H9 (cell line): ENCODE results near the gene SLC34A1. TPM values are rescaled to one million over a fixed set of nuclear protein-coding genes. Genes with fewer than 3 reads are reported as not detected.

Source experiments
- DNase-seq: peaks from one replicate; pipeline ENCODE4 v3.0.0-alpha.2; 2017
- H2AFZ ChIP-seq: one replicate; pipeline ENCODE4 v1.6.1; 2013; ENCODE audit warnings: mild to moderate bottlenecking, low read length, control low read depth, moderate library complexity
- H2AK5ac ChIP-seq: 2 replicates; pipeline ENCODE4 v1.6.1; 2013; ENCODE audit warnings: low read length, control low read depth, mixed read lengths; ENCODE audit not compliant: insufficient read length
- H2BK120ac ChIP-seq: one replicate; pipeline ENCODE4 v1.6.1; 2013; ENCODE audit warnings: low read depth, mild to moderate bottlenecking, low read length, control low read depth, inconsistent platforms; ENCODE audit not compliant: poor library complexity, severe bottlenecking
- H2BK12ac ChIP-seq: 2 replicates; pipeline ENCODE4 v1.6.1; 2013; ENCODE audit warnings: low read length, control low read depth, mixed read lengths, low read depth; ENCODE audit not compliant: insufficient read length
- H2BK15ac ChIP-seq: 2 replicates; pipeline ENCODE4 v1.6.1; 2013; ENCODE audit warnings: low read depth, low read length, control low read depth
- H2BK20ac ChIP-seq: one replicate; pipeline ENCODE4 v1.6.1; 2013; ENCODE audit warnings: low read depth, mild to moderate bottlenecking, low read length, control low read depth, inconsistent platforms; ENCODE audit not compliant: poor library complexity, severe bottlenecking
- H2BK5ac ChIP-seq: 2 replicates; pipeline ENCODE4 v1.6.1; 2013; ENCODE audit warnings: low read length, control low read depth, mixed read lengths; ENCODE audit not compliant: insufficient read length
- H3K14ac ChIP-seq: 2 replicates; pipeline ENCODE4 v1.6.1; 2013; ENCODE audit warnings: low read length, control low read depth; ENCODE audit not compliant: insufficient read depth
- H3K18ac ChIP-seq: 2 replicates; pipeline ENCODE4 v1.6.1; 2013; ENCODE audit warnings: low read depth, mild to moderate bottlenecking, mixed read lengths, low read length, control low read depth; ENCODE audit not compliant: insufficient read length
- H3K23ac ChIP-seq: 2 replicates; pipeline ENCODE4 v1.6.1; 2013; ENCODE audit warnings: low read length, control low read depth, mixed read lengths, low read depth; ENCODE audit not compliant: insufficient read length
- H3K23me2 ChIP-seq: 2 replicates; pipeline ENCODE4 v1.6.1; 2013; ENCODE audit warnings: low read depth, mild to moderate bottlenecking, mixed read lengths, low read length, control low read depth; ENCODE audit not compliant: insufficient read length, poor library complexity, severe bottlenecking
- H3K27ac ChIP-seq: 2 replicates; pipeline ENCODE4 v1.5.1; 2013; ENCODE audit warnings: low read length, control low read depth, mixed read lengths, low read depth; ENCODE audit not compliant: insufficient read length
- H3K27me3 ChIP-seq: 2 replicates; pipeline ENCODE4 v1.6.1; 2013; ENCODE audit warnings: low read length, control low read depth, inconsistent platforms; ENCODE audit not compliant: insufficient read depth
- H3K4ac ChIP-seq: 2 replicates; pipeline ENCODE4 v1.6.1; 2013; ENCODE audit warnings: low read depth, mild to moderate bottlenecking, control low read depth, inconsistent platforms, low read length, moderate library complexity
- H3K4me1 ChIP-seq: 2 replicates; pipeline ENCODE4 v1.6.1; 2013; ENCODE audit warnings: low read length, control low read depth, inconsistent platforms; ENCODE audit not compliant: insufficient read depth
- H3K4me2 ChIP-seq: 2 replicates; pipeline ENCODE4 v1.6.1; 2013; ENCODE audit warnings: low read length, control low read depth, mixed read lengths; ENCODE audit not compliant: insufficient read length, insufficient read depth
- H3K56ac ChIP-seq: 2 replicates; pipeline ENCODE4 v1.6.1; 2013; ENCODE audit warnings: low read depth, mild to moderate bottlenecking, mixed read lengths, low read length, control low read depth; ENCODE audit not compliant: insufficient read length
- H3K79me1 ChIP-seq: 2 replicates; pipeline ENCODE4 v1.6.1; 2013; ENCODE audit warnings: low read depth, mild to moderate bottlenecking, moderate library complexity, low read length, control low read depth, inconsistent platforms; ENCODE audit not compliant: insufficient read depth, poor library complexity, severe bottlenecking
- H3K79me2 ChIP-seq: 2 replicates; pipeline ENCODE4 v1.6.1; 2013; ENCODE audit warnings: low read length, control low read depth, inconsistent platforms; ENCODE audit not compliant: insufficient read depth
- H3K9ac ChIP-seq: 2 replicates; pipeline ENCODE4 v1.6.1; 2013; ENCODE audit warnings: low read length, control low read depth, mixed read lengths; ENCODE audit not compliant: insufficient read length; ENCODE audit errors: extremely low read depth
- H3K9me3 ChIP-seq: one replicate; pipeline ENCODE4 v1.6.1; 2013; ENCODE audit warnings: low read depth, low read length, inconsistent platforms; ENCODE audit not compliant: control insufficient read depth
- H3T11ph ChIP-seq: one replicate; pipeline ENCODE4 v1.6.1; 2013; ENCODE audit warnings: mild to moderate bottlenecking, low read length, control low read depth, inconsistent platforms
- H4K20me1 ChIP-seq: one replicate; pipeline ENCODE4 v1.6.1; 2013; ENCODE audit not compliant: control insufficient read depth, insufficient read length, insufficient read depth
- H4K5ac ChIP-seq: 2 replicates; pipeline ENCODE4 v1.6.1; 2013; ENCODE audit warnings: low read depth, mild to moderate bottlenecking, mixed read lengths, low read length, control low read depth; ENCODE audit not compliant: insufficient read length
- H4K8ac ChIP-seq: replicated peaks from 2 replicates; pipeline ENCODE4 v1.6.1; 2013; ENCODE audit warnings: low read length, control low read depth, mixed read lengths, low read depth; ENCODE audit not compliant: insufficient read length
- H4K91ac ChIP-seq: 2 replicates; pipeline ENCODE4 v1.6.1; 2013; ENCODE audit warnings: low read depth, mild to moderate bottlenecking, moderate library complexity, mixed read lengths, low read length, control low read depth; ENCODE audit not compliant: insufficient read length
- H3K27ac Mint-ChIP-seq, 3 experiments: 2 replicates in 2 of 3; 3 replicates in 1 of 3; pipeline ENCODE4 v1.8.0; 2020 to 2021; ENCODE audit warnings: mixed read lengths in 3 of 3, mild to moderate bottlenecking in 1 of 3, moderate library complexity in 1 of 3
- H3K27me3 Mint-ChIP-seq: 2 replicates; pipeline ENCODE4 v1.8.0; 2021; ENCODE audit warnings: low read depth, mild to moderate bottlenecking, moderate library complexity, mixed read lengths
- H3K36me3 Mint-ChIP-seq, 3 experiments: 2 replicates in 2 of 3; 3 replicates in 1 of 3; pipeline ENCODE4 v1.8.0; 2020 to 2021; ENCODE audit warnings: low read depth in 3 of 3, mixed read lengths in 3 of 3; ENCODE audit not compliant: insufficient read depth in 1 of 3
- H3K4me1 Mint-ChIP-seq, 2 experiments: 2 replicates each; pipeline ENCODE4 v1.8.0; 2020; ENCODE audit warnings: mixed read lengths in 2 of 2
- H3K4me3 Mint-ChIP-seq, 2 experiments: 2 replicates in 1 of 2; 3 replicates in 1 of 2; pipeline ENCODE4 v1.8.0; 2020 to 2021; ENCODE audit warnings: mild to moderate bottlenecking in 2 of 2, mixed read lengths in 2 of 2, moderate library complexity in 1 of 2
- H3K9me3 Mint-ChIP-seq, 2 experiments: 2 replicates in 1 of 2; 3 replicates in 1 of 2; pipeline ENCODE4 v1.8.0; 2020; ENCODE audit warnings: mild to moderate bottlenecking in 2 of 2, mixed read lengths in 2 of 2, moderate library complexity in 1 of 2
- WGBS: extraction: QIAGEN DNeasy Blood & Tissue Kit; methylation state at CpG from one replicate; pipeline ENCODE4 v1.1.7; 2013; ENCODE audit warnings: missing lambda C conversion rate, low lambda C conversion rate, mixed read lengths; ENCODE audit not compliant: insufficient read length; ENCODE audit errors: extremely low coverage; 5-methylcytosine and 5-hydroxymethylcytosine counted together
- total RNA-seq: library from RNA; stranded (reverse); gene quantifications from 2 replicates; pipeline ENCODE4 v1.2.1, GENCODE V29; 2021
- TF ChIP-seq, protein P1 (sequence below): fragments of 200-600 bp; sonication (generic); conservative IDR thresholded peaks from 3 replicates; pipeline ENCODE4 v1.8.0; 2021; ENCODE audit warnings: antibody characterized with exemption, mild to moderate bottlenecking

The SLC34A1 gene
- total RNA-seq, 1 experiment from 2014 or later, result not detected

DNA sequence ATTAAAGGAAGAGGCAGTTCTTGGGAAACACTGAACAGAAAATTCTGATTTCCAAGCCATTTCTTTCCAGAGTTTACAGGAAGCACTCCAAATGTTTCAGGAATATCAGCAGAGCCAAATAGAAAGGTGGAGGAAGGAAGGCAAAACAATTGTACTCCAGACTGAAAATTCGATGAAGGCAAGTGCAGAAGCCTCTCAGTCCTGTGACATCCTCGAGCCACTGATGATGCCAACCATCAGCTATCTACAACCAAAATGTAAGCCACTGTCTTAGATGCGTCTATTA lies 34.9 kb upstream of the SLC34A1 start:
- Histone ChIP-seq H2BK20ac (no peak overlapping the region), H2BK5ac (no peak overlapping the region)
- peaks cover 10% of the 10 kb centered on the region for H3K27me3 Mint-ChIP-seq

More for the DNA sequence above, 34.9 kb upstream of the SLC34A1 start:
- WGBS, result no CpG with 5 or more reads among the region's 3 CpGs
- H3K14ac ChIP-seq, result no peak overlapping the region
- H2BK15ac ChIP-seq, result no peak overlapping the region
- no peak overlapping the region for H2BK12ac ChIP-seq
- H4K5ac ChIP-seq, result no peak overlapping the region
- DNase-seq, result no peak
- Mint-ChIP-seq H3K4me3 (peak overlapping the region; percentile 57 to 67; a peak in 3 of 5 replicates), H3K9me3 (no peaks in the 10 kb centered on the region), H3K27ac (no peak overlapping the region), H3K4me1 (peaks cover 20 to 25% of the 10 kb centered on the region in 2 experiments), H3K36me3 (peaks cover 2 to 25% (median 25%) of the 10 kb centered on the region in 3 experiments; a peak in 6 of 7 replicates)
- H2BK120ac ChIP-seq, result no peak overlapping the region
- no peak overlapping the region for H3K27ac ChIP-seq
- H4K8ac ChIP-seq, result no peak overlapping the region
- H3K4me2 ChIP-seq, result no peak overlapping the region
- H4K20me1 ChIP-seq, result no peaks in the 10 kb centered on the region
- no peak overlapping the region for H3K18ac ChIP-seq
- peaks cover 7% of the 10 kb centered on the region for H3K23me2 ChIP-seq
- H3K79me2 ChIP-seq, result peaks cover 17% of the 10 kb centered on the region
- H3K9ac ChIP-seq, result no peak overlapping the region
- H3K4ac ChIP-seq, result no peak overlapping the region
- H3K27me3 ChIP-seq, result no peaks in the 10 kb centered on the region
- no peaks in the 10 kb centered on the region for H3K9me3 ChIP-seq
- TF ChIP-seq, protein P1, sequence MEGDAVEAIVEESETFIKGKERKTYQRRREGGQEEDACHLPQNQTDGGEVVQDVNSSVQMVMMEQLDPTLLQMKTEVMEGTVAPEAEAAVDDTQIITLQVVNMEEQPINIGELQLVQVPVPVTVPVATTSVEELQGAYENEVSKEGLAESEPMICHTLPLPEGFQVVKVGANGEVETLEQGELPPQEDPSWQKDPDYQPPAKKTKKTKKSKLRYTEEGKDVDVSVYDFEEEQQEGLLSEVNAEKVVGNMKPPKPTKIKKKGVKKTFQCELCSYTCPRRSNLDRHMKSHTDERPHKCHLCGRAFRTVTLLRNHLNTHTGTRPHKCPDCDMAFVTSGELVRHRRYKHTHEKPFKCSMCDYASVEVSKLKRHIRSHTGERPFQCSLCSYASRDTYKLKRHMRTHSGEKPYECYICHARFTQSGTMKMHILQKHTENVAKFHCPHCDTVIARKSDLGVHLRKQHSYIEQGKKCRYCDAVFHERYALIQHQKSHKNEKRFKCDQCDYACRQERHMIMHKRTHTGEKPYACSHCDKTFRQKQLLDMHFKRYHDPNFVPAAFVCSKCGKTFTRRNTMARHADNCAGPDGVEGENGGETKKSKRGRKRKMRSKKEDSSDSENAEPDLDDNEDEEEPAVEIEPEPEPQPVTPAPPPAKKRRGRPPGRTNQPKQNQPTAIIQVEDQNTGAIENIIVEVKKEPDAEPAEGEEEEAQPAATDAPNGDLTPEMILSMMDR, result no peak
- no peak overlapping the region for H3T11ph ChIP-seq
- no peak overlapping the region for H2AK5ac ChIP-seq
- H3K4me1 ChIP-seq, result peaks cover 3% of the 10 kb centered on the region; the same call in 1 of the 2 replicates
- peaks cover 4% of the 10 kb centered on the region for H3K79me1 ChIP-seq
- H4K91ac ChIP-seq, result no peak overlapping the region
- no peak overlapping the region for H2AFZ ChIP-seq
- no peak overlapping the region for H3K56ac ChIP-seq
- H3K23ac ChIP-seq, result no peak overlapping the region
